AG09319 (cell line): Measurements from ENCODE around the gene SEC14L2.

Source experiments
- DNase-seq: peaks from one replicate; pipeline ENCODE4 v3.0.0-alpha.2; 2010; ENCODE audit warnings: low read depth; ENCODE audit errors: extremely low read depth
- TF ChIP-seq, protein P1 (sequence below): IDR thresholded peaks from 2 replicates; pipeline ENCODE4 v1.5.1; 2011; ENCODE audit warnings: low read depth, mild to moderate bottlenecking, inconsistent platforms, low read length, moderate library complexity

The SEC14L2 gene

DNA sequence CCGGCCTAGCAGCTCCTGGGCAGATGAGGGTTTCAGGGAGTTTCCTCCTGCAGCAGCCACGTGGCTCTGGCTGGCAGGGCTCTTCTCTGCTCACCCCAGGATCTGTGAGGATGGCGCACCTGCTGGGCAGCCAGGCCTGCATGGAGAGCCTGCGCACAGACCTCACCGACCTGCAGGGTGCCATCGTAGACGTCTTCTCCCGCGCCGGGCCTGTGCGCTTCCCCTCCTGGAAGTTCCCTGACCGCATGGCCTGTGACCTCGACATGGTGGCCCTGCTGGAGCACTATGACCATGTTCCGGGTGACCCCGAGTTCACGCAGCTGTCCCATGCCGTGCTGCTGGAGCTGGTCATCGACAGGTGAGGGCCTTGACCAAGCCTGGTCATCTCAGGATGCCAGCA is 30.9 kb upstream of the SEC14L2 start:
- DNase-seq, result no peak

DNA sequence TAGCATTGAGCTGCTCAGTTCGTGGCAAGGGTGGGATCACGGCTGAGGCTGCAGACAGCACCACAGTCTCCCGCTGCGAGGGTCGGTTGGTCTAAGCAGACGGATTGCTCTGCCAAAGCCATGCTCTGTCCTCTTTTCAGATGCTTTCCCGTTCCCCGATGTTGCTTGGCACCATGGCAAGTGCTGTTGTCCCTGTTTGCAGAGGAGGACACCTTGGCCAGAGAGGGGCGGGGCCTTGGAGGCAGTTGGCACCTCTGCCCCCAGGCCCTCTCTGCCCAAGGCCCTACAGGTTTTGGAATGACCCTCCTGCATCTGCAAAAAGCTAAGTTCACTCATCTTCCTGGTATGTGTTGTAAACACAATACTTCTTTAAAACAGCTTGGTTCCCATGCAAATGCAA is 28.4 kb upstream of the SEC14L2 start:
- TF ChIP-seq, protein P1, sequence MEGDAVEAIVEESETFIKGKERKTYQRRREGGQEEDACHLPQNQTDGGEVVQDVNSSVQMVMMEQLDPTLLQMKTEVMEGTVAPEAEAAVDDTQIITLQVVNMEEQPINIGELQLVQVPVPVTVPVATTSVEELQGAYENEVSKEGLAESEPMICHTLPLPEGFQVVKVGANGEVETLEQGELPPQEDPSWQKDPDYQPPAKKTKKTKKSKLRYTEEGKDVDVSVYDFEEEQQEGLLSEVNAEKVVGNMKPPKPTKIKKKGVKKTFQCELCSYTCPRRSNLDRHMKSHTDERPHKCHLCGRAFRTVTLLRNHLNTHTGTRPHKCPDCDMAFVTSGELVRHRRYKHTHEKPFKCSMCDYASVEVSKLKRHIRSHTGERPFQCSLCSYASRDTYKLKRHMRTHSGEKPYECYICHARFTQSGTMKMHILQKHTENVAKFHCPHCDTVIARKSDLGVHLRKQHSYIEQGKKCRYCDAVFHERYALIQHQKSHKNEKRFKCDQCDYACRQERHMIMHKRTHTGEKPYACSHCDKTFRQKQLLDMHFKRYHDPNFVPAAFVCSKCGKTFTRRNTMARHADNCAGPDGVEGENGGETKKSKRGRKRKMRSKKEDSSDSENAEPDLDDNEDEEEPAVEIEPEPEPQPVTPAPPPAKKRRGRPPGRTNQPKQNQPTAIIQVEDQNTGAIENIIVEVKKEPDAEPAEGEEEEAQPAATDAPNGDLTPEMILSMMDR, result no peak
- DNase-seq, result no peak

More for the DNA sequence above, 30.9 kb upstream of the SEC14L2 start:
- TF ChIP-seq, protein P1, result no peak

DNA sequence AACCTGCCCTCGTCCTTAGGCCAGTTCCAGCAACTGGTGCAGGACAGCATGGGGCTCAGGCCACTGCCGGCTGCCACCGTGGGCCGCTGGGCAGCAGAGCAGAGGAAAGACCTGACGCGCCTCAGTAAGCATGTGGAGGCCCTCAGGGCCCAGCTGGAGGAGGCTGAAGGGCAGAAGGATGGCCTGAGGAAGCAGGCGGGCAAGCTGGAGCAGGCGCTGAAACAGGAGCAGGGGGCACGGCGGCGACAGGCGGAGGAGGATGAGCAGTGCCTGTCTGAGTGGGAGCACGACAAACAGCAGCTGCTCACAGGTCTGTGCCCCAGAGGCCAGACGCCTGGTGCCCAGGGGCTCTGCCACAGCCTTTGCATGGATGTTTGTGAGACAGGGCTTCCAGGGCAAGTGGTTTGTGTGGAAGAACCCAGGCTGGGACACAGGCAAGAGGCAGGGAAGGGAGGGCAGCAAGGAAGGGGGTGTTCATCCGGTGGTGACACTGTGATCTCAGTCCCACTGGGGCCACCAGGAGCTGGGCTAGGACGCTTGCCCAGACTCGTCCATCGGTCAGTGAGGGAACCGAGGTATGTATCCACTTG is 26.1 kb upstream of the SEC14L2 start:
- TF ChIP-seq, protein P1, result no peak
- no peak for DNase-seq

DNA sequence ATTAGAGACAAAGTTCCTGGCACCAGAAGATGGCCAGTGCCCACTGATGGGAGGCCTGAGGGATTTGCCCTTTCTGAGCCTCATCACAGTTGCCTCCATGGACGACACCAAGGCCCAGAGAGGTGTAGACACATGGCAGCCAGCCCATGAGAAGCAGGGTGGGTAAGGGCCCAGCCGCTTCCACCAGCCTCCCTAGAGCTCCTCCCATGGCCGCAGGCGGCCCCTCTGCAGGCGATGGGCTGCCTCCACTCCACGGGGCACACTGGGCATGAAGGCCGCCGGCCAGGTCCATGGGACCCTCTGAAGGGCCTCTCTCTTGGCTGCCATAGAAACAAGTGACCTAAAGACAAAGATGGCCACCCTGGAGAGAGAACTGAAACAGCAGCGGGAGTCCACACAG is 25.5 kb upstream of the SEC14L2 start:
- no peak for DNase-seq
- TF ChIP-seq, protein P1, result no peak

DNA sequence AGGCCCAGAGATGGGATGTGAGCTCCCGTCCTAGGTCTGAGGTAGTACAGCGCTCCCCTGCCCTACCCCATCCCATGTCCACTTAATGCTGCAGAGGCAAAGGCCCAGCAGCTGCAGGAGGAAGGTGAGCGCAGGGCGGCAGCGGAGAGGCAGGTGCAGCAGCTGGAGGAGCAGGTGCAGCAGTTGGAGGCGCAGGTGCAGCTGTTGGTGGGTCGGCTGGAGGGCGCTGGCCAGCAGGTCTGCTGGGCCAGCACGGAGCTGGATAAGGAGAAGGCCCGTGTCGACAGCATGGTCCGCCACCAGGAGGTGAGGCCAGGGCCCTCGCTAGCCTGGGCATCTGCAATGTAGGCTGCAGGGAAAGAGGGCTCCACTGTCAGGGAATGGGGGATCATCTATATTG is 24.8 kb upstream of the SEC14L2 start:
- no peak for DNase-seq

DNA sequence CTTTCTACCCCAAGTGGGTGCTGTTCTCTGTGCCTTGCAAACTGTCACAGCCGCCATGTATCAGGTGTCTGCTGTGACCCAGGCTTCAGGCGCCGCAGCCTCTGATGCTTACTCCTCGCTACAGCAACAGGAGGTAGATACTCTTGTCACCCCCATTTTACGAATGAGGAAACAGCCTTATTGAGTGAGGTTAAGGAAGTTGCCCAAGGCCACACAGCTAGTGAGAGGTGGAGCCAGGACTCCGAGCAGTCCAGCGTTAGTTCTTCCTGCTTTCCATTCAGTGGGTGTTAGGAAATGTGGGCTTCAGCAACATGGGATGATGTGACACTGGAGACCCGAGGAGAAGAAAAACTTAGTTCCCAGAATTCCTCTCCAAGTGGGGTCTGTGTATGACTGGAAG is 23.9 kb upstream of the SEC14L2 start:
- TF ChIP-seq, protein P1, result no peak
- no peak for DNase-seq

More for the DNA sequence above, 24.8 kb upstream of the SEC14L2 start:
- TF ChIP-seq, protein P1, result no peak

DNA sequence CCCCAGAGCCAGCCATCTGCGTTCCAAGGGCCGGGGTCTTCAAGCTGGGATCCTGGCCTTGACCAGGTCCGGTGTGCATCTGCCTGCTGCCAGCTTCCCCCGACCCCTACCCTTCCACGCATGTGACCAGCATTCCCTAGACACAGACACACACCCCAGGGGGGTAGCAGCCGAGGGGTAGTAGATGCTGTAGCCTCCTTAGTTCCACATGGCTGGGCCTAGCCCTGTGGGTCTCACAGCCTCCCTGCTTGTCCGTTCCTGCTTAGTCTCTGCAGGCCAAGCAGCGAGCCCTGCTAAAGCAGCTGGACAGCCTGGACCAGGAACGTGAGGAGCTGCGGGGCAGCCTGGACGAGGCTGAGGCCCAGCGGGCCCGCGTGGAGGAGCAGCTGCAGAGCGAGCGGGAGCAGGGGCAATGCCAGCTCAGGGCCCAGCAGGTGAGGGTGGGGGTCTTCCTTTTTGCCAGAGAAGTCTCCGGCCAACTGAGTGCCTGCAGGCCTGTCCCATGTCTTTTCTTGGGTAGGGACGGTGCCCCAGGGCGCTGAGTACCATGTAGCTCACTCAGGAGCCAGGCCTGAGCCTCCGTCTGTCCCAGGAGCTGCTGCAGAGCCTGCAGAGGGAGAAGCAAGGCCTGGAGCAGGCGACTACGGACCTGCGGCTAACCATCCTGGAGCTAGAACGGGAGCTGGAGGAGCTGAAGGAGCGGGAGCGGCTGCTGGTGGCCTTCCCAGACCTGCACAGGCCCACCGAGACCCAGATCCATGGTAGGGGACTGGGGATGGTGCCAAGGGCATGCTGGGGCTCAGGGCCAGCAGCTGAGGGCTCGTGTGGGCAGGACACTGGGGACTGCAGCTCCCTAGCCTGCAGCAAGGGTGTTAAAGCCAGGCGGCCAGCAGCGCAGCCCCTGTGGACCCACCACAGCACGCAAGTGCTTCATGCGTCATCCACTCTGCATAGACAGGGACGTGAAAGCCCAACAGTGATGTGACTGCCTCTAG is 23.2 kb upstream of the SEC14L2 start:
- DNase-seq, result no peak
- TF ChIP-seq, protein P1, result no peak
